ENCODE results near the gene FGFR2. TPM values are rescaled to one million over a fixed set of nuclear protein-coding genes. Genes with fewer than 3 reads are reported as not detected.

Gene FGFR2
- total RNA-seq, 2 experiments from 2014 or later = not detected

DNA sequence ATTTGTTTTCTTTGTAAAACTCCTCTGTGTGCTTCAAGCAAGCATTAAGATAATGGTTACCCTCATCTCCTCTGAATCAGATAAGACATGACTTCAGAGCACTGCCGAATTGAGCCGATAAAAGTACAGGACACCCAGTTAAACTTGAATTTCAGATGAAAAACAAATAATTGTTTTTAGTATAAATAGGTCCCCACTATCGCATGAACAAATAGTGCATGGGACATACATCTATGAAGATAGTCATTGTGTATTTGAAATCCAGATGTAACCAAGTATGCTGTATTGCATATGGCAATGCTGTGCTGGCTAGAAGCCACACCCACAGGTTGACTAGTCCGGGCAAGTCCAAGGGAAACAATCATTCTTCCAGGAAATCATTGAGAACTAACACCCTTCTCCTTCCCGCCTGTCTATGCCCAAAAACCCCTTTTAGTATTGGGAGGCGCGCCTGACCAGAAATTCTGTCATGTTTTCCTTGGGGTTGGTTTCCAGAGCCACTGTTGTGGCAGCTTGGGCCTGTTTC lies 12.6 kb upstream of the FGFR2 start:
- no peak overlapping the region for H3K4me3 Mint-ChIP-seq
- H3K9me3 Mint-ChIP-seq = no peaks in the 10 kb centered on the region
- H3K4me1 Mint-ChIP-seq (ENCODE audit: low read depth) = no peaks in the 10 kb centered on the region
- H3K27ac Mint-ChIP-seq = no peak overlapping the region
- H3K27me3 Mint-ChIP-seq = peaks cover 17% of the 10 kb centered on the region
- TF ChIP-seq, protein P1, sequence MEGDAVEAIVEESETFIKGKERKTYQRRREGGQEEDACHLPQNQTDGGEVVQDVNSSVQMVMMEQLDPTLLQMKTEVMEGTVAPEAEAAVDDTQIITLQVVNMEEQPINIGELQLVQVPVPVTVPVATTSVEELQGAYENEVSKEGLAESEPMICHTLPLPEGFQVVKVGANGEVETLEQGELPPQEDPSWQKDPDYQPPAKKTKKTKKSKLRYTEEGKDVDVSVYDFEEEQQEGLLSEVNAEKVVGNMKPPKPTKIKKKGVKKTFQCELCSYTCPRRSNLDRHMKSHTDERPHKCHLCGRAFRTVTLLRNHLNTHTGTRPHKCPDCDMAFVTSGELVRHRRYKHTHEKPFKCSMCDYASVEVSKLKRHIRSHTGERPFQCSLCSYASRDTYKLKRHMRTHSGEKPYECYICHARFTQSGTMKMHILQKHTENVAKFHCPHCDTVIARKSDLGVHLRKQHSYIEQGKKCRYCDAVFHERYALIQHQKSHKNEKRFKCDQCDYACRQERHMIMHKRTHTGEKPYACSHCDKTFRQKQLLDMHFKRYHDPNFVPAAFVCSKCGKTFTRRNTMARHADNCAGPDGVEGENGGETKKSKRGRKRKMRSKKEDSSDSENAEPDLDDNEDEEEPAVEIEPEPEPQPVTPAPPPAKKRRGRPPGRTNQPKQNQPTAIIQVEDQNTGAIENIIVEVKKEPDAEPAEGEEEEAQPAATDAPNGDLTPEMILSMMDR (IDR thresholded peaks at IDR 0.05) = no peak
- intact Hi-C loops (cut with micrococcal nuclease) = no loop called here
- ChIA-PET CTCF (interaction anchor here (1.9 kb wide), 1 partner anchor 662 kb away, joined by 5 read pairs; no protein-coding TSS in a partner anchor), POLR2A (no interaction called here)
- no peaks in the 10 kb centered on the region for H3K36me3 Mint-ChIP-seq (ENCODE audit: low read depth)
- DNase-seq (no peak), ATAC-seq (no peak)

GRCh38 chr10:121609426-121610380 lies 11.5 kb upstream of the FGFR2 start:
- ChIA-PET POLR2A (no interaction called here), CTCF (interaction anchor here (0.9 to 1.9 kb wide), 7 partner anchors 9 to 666 kb away, joined by 3 to 10 read pairs (median 3); no protein-coding TSS in a partner anchor)
- H3K36me3 Mint-ChIP-seq (ENCODE audit: low read depth) = no peaks in the 10 kb centered on the region
- DNase-seq (no peak), ATAC-seq (no peak)
- H3K4me3 Mint-ChIP-seq = no peak overlapping the region
- intact Hi-C loops (cut with micrococcal nuclease) = loop anchor here (10.0 kb wide), 1 partner anchor 655 kb away; no protein-coding TSS in a partner anchor
- no peaks in the 10 kb centered on the region for H3K4me1 Mint-ChIP-seq (ENCODE audit: low read depth)
- no peaks in the 10 kb centered on the region for H3K9me3 Mint-ChIP-seq
- H3K27ac Mint-ChIP-seq = no peak overlapping the region
- TF ChIP-seq, protein P1 (IDR thresholded peaks at IDR 0.05) = no peak
- H3K27me3 Mint-ChIP-seq = peaks cover 18% of the 10 kb centered on the region

DNA sequence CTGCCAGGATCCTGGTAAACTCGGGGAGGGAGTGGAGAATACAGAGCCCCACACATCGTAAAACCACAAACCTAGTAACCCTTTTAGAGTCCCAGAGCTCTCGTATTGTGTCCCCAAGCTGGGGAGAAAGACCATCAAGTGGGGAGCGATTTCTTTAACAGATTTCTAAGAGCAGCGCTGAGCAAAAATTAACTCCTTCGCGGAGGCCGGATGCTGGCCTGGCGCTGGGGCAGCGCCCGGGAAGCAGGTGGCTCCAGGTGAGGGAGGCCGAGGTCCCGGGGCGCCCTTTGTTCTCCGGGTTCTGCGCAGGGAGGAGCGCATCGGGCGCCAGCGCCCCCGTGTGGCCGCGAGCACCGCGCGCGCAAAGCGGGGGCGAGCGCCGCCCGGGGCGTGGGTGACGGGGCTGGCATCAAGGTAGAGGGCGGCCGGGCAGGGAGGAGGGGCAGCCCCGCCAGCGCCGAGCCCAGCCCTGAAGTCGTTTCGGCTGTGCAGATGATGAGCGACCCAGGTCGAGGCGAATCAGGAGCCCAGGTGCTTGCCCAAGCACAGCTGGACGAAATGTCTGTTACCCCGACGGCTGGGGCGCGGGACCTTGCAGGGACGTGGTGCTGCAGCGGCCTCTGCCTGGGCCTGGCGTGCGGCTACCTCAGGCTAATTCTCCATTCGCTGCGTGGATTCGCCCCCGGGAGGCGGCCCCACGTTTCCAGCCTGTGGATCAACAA lies 10.4 kb upstream of the FGFR2 start:
- H3K36me3 Mint-ChIP-seq (ENCODE audit: low read depth) = no peaks in the 10 kb centered on the region
- H3K27me3 Mint-ChIP-seq = peaks cover 22% of the 10 kb centered on the region
- H3K27ac Mint-ChIP-seq = no peak overlapping the region
- POLR2A ChIA-PET = no interaction called here
- H3K4me1 Mint-ChIP-seq (ENCODE audit: low read depth) = no peaks in the 10 kb centered on the region
- CTCF ChIA-PET = interaction anchor here (0.9 to 1.9 kb wide), 6 partner anchors 8 to 665 kb away, joined by 3 to 10 read pairs (median 3); no protein-coding TSS in a partner anchor
- TF ChIP-seq, protein P1 (IDR thresholded peaks at IDR 0.05) = peak; percentile 82
- no peaks in the 10 kb centered on the region for H3K9me3 Mint-ChIP-seq
- peak; percentile 40 for DNase-seq
- intact Hi-C loops (cut with micrococcal nuclease) = loop anchor here (10.0 kb wide), 1 partner anchor 654 kb away; no protein-coding TSS in a partner anchor
- no peak overlapping the region for H3K4me3 Mint-ChIP-seq
- peak; percentile 53 for ATAC-seq

DNA sequence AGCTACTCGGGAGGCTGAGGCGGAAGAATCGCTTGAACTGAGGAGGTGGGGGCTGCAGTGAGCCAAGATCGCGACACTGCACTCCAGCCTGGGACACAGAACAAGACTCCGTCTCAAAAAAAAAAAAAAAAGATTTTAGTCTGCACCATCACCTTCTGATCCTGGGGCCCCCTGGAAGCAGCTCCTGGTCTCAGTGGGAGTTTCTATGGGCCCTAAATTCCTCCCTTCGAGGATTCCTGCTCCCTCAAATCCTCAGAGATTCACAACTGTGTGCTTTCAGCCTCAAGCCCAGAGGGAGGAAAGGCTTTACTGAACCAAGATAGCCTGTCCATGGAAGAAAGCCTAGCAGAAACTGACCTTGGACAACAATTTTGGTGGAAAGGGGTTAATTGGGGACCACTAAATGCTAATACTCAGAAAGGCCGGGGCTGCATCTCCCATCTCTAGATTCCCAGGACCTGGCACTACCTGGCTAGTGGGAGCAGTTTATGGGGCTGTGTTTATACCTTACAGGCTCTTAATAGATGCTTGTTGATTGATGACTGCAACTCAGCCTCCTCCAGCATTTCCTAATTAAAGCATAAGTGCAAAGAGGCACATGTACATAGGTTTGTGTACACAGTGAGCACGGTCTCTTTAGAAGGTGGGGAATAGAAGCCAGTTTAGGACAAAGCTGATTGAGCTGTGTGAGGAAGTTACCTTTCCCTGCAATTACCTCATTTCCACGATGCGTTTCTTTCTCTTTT lies 9.2 kb upstream of the FGFR2 start:
- Mint-ChIP-seq H3K4me1 (ENCODE audit: low read depth) (no peaks in the 10 kb centered on the region), H3K27ac (no peak overlapping the region), H3K4me3 (no peak overlapping the region), H3K36me3 (ENCODE audit: low read depth) (no peaks in the 10 kb centered on the region), H3K27me3 (peaks cover 22% of the 10 kb centered on the region), H3K9me3 (no peaks in the 10 kb centered on the region)
- DNase-seq (no peak), ATAC-seq (no peak)
- CTCF ChIA-PET = interaction anchor here (1.9 kb wide), 1 partner anchor 658 kb away, joined by 10 read pairs; no protein-coding TSS in a partner anchor
- intact Hi-C loops (cut with micrococcal nuclease) = loop anchor here (10.0 kb wide), 1 partner anchor 653 kb away; no protein-coding TSS in a partner anchor
- POLR2A ChIA-PET = no interaction called here
- TF ChIP-seq, protein P1 (IDR thresholded peaks at IDR 0.05) = no peak

Measured in activated CD8-positive, alpha-beta T cell treated with anti-CD3 and anti-CD28 coated beads for 36 hours (primary cell).